ENCODE measurements around the gene PATL1. TPM values are rescaled to one million over a fixed set of nuclear protein-coding genes. Genes with fewer than 3 reads are reported as not detected.

Gene PATL1
- total and polyA plus RNA-seq, 12 donors: 9.0 to 30.4 (median 24.5) TPM

DNA sequence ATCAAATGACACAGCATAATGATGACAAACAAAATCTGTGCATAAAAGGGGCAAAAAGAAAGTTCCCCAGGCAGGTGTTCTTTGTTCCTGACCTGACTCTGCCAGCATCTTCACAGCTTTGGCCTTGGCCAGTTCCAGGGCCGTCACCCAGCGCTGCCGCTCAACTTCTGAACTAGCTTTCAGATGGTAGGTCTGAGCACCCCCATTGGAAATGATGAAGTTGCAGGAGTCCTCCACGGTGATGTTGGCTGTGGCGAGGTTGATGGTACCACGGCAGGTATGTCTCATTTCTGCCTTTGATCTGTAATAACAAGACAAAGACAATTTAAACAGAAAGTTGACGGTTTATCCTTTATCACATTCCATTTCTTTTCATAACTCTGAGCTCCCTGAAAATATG is 58.5 kb downstream of the PATL1 start:
- WGBS, 2 donors: 95 to 98% methylated on average over 7 of the region's 7 CpGs
- H3K4me1 ChIP-seq: peaks cover 0 to 72% (median 42%) of the 10 kb centered on the region in 9 donors
- no peak for DNase-seq

DNA sequence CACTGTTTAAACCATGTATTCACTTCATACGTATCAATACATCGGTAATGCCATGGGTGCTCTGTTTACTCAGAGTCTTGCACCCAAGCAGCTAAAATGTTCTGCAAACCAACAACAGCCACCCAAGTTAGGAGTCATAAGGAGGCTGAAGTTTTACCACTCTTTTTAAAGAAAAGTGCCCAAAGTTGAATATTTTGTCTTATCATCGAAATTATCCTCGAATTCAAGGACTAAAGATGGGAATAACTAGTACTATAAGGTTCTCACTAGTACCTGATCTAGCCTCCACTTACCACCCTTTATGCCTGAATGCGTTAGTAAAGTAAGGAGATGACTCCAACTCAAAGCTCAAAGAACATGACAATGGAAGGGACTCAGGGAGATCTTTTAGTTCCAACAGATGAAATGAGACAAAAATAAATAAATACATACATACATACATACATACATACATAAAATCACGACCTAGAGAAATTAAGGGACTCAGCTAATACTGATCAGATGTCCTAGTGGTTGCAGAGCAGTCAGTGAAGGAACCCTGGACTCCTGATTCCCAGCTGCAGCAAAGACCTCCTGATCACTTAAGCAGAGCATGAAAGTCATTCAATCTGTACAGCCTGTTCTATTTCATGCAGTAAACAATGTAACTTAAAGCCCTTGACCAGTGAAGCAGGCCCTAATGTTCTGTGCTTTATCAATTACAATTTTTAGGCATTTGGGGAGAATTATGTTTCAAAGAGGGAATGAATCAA is 61.0 kb downstream of the PATL1 start:
- Histone ChIP-seq H3K27me3 (no peaks in the 10 kb centered on the region), H3K4me3 (no peak overlapping the region), H3K27ac (no peak overlapping the region), H3K9me3 (no peaks in the 10 kb centered on the region), H3K36me3 (peaks cover 0 to 78% (median 59%) of the 10 kb centered on the region in 9 donors), H3K4me1 (peaks cover 0 to 52% (median 23%) of the 10 kb centered on the region in 9 donors)
- DNase-seq (no peak), ATAC-seq (no peak)
- intact Hi-C loops (cut with DNase I): no loop called here
- TF ChIP-seq, protein P1, sequence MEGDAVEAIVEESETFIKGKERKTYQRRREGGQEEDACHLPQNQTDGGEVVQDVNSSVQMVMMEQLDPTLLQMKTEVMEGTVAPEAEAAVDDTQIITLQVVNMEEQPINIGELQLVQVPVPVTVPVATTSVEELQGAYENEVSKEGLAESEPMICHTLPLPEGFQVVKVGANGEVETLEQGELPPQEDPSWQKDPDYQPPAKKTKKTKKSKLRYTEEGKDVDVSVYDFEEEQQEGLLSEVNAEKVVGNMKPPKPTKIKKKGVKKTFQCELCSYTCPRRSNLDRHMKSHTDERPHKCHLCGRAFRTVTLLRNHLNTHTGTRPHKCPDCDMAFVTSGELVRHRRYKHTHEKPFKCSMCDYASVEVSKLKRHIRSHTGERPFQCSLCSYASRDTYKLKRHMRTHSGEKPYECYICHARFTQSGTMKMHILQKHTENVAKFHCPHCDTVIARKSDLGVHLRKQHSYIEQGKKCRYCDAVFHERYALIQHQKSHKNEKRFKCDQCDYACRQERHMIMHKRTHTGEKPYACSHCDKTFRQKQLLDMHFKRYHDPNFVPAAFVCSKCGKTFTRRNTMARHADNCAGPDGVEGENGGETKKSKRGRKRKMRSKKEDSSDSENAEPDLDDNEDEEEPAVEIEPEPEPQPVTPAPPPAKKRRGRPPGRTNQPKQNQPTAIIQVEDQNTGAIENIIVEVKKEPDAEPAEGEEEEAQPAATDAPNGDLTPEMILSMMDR (IDR thresholded peaks at IDR 0.05): no peak
- WGBS, 2 donors: 95% methylated on average over 6 of the region's 6 CpGs

More for the DNA sequence above, 58.5 kb downstream of the PATL1 start:
- intact Hi-C loops (cut with DNase I): loop anchor here in 4 of 10 donors (5.0 to 10.0 kb wide), 3 partner anchors 33 to 45 kb away; no protein-coding TSS in a partner anchor
- Histone ChIP-seq H3K36me3 (peaks cover 0 to 65% (median 46%) of the 10 kb centered on the region in 9 donors), H3K27ac (peak overlapping the region in 5 of 10 donors; percentile 61 to 77 (median 70)), H3K9me3 (no peaks in the 10 kb centered on the region), H3K4me3 (no peak overlapping the region), H3K27me3 (no peaks in the 10 kb centered on the region)
- TF ChIP-seq, protein P1 (IDR thresholded peaks at IDR 0.05): no peak
- ATAC-seq: no peak

DNA sequence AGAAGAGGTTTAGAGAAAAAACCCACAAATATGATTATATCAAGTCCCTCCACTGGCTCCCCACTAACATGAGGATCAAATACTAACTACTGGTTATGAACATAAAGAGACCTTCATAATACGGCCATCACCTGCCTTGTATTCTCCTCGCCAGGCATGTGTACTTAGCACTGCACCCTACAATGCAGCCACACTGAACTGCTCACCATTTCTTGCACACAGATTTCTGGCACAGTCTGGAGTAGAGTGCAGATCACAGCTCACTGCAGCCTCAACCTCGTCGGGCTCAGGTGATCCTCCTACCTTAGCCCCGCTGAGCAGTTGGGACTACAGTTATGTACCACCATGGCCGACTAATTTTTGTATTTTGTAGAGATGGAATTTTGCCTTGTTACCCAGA is 66.4 kb downstream of the PATL1 start:
- Histone ChIP-seq H3K4me3 (no peak overlapping the region), H3K9me3 (no peaks in the 10 kb centered on the region), H3K27me3 (no peaks in the 10 kb centered on the region), H3K27ac (no peak overlapping the region), H3K36me3 (peaks cover 0 to 100% (median 82%) of the 10 kb centered on the region in 9 donors), H3K4me1 (peaks cover 0 to 2% (median 0%) of the 10 kb centered on the region in 9 donors)
- TF ChIP-seq, protein P1 (IDR thresholded peaks at IDR 0.05): no peak
- intact Hi-C loops (cut with DNase I): loop anchor here in 1 of 10 donors (5.0 kb wide), 1 partner anchor 45 kb away; no protein-coding TSS in a partner anchor
- no peak for ATAC-seq
- no peak for DNase-seq
- WGBS, 2 donors: 93 to 94% methylated on average over 6 of the region's 6 CpGs

DNA sequence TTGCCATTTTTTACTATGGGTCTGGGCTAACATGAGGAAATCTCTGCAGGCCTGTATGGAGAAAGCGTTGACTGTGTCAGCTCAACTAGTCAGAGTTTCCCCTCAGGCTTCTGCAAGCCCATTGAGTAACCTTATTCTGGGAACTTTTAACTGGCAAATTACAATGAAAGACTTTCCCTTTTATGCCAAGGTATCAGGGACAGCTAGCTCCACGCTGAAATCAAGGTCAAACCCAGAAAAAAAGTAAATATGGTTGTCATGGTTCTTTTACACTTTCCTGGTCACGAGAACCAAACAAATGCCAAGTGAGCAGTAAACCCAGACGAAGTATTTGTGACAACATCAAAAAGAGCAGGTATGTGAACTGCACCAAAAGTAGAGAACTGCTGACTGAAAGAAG is 67.0 kb downstream of the PATL1 start:
- Histone ChIP-seq H3K4me1 (no peaks in the 10 kb centered on the region), H3K27ac (no peak overlapping the region), H3K9me3 (no peaks in the 10 kb centered on the region), H3K36me3 (peaks cover 0 to 100% (median 78%) of the 10 kb centered on the region in 9 donors), H3K27me3 (no peaks in the 10 kb centered on the region), H3K4me3 (no peak overlapping the region)
- 86 to 90% methylated on average over 4 of the region's 4 CpGs for WGBS, 2 donors
- TF ChIP-seq, protein P1 (IDR thresholded peaks at IDR 0.05): no peak
- ATAC-seq: no peak
- intact Hi-C loops (cut with DNase I): loop anchor here in 1 of 10 donors (5.0 kb wide), 1 partner anchor 46 kb away; no protein-coding TSS in a partner anchor
- no peak for DNase-seq
